ENCODE results near the gene SPR.

The SPR gene

DNA sequence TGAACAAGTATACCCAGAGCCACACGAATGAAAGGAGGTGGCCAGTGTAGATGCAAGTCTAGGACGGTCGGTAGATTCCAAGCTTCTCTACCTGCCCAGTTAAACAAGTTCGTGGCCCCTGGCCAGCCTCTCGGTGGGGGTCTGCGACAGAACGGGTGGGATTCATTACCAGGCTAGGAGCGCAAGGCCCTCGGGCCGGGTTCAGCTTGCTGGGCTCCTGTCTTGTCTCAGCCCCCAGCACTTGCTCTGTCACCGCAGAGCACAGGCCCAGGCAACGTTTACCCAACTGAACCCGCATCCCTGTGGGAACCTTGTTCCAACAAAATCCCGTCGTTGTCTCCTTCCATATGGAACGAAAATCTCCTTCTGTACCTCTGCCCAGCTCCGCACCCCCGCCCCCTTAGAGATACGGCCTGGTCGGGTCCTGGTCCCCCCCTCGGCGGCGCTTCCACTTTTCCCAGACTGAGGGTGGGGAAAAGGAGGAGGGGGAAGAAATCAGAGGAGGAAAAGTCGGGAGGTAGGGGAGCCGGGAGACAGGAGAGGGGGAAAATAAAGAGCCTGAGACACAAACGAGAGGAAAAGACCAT is 28.2 kb downstream of the SPR start:
- DNase-seq (ENCODE audit: low read depth in 2 of 2, low spot score in 1 of 2) = no peak

DNA sequence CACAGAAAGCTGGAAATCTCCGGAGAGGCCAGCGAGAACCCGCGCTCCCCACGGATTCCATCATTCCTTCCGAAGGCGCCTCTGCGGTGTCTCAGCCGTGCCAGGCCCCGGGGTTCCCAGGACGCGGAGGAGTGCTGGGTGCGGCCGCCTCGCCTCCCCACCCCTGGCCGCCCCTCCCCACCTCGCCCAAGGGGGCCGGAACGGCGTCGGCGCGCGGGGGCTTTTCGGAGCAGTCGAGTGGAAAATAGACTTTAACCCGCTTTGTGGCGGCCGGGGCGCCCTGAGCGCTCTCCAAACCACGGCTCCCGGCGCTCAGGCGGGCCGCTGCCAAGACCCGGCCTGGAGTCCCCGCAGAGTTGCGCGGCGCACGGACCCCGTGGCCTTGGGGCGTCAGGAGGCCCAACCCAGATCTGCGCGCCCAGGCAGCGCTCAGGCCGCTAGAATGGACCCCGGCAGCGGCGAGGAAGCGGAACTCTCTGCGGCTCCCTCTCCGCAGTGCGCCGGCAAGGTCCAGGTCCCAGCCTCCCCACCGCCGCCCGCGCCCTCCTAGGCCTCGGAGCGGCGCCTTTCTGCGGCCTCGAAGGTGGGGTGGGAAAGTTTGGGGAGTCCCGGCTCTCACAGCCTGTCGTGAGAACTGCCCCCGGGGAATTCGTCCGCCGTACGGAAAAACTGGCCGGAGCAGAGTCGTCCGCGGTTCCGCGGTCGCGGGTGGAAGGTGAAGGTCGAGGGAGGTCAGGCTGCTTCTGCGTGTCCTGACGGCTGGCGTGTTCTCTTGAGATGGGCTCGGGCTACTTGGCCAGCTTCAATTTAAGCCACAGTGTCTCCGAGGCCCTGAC is 28.9 kb downstream of the SPR start:
- DNase-seq (ENCODE audit: low read depth in 2 of 2, low spot score in 1 of 2) = no peak

DNA sequence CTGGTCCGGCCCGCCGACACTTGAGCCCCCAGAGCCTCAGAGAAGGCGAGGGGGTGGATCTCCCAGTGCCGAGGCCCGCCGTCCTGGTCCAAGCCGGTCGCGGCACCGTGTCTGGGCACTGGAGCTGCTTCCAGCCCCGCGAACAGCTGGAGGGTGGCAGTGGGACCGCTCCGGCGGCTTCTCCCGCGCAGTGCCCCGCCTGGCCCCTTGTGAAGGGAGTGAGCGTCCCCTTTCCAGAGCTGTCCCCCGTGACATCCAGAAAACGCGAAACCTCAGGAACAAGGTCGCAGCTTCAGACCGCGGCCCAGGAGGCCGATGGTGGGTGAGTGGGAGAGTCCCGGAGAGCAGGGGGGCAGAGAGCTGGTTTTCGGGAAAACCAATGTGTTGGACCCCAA is 29.5 kb downstream of the SPR start:
- DNase-seq (ENCODE audit: low read depth in 2 of 2, low spot score in 1 of 2) = no peak

DNA sequence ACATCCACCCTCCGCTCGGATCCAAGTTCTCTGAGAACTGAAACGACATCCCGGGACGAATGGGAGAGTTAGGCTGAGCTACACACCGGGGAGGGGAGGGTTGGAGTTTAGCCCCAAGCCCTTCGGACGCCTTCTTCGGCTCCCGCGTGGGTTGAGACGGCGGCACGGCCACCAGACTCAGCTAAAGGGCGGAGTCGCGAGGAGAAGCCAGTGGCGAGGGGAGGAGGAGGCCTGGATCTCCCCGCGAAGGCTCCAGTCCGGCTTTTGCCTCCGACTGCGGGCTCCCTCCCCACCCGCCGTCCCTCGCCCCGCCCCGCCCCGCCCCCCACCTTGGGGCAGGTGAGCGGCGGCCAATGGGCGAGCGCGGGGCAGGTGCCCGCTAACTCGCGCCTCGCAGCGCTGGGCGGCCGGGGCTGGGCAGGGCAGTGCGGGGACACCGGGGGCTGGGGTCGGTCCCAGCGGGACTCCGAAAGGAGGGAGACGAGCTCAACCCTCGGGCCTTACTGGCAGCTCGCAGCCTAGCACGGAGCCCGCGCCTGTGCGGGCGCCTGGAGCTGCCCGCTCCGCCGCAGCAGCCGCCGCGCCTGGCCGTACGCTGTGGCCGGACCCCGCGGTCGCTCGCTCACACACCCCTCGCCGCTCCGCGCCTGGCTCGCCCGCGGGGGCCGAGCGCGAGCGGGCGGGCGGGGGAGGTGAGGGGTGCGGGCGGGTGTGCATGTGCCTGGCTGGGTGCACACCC is 30.1 kb downstream of the SPR start, which contains the start of gene EMX1:
Gene EMX1 (plus strand): TSS at position 382 of the 739 bp plus-strand sequence. CDS start 334 bp downstream, at position 716.
- DNase-seq (ENCODE audit: low read depth in 2 of 2, low spot score in 1 of 2) = no peak

DNA sequence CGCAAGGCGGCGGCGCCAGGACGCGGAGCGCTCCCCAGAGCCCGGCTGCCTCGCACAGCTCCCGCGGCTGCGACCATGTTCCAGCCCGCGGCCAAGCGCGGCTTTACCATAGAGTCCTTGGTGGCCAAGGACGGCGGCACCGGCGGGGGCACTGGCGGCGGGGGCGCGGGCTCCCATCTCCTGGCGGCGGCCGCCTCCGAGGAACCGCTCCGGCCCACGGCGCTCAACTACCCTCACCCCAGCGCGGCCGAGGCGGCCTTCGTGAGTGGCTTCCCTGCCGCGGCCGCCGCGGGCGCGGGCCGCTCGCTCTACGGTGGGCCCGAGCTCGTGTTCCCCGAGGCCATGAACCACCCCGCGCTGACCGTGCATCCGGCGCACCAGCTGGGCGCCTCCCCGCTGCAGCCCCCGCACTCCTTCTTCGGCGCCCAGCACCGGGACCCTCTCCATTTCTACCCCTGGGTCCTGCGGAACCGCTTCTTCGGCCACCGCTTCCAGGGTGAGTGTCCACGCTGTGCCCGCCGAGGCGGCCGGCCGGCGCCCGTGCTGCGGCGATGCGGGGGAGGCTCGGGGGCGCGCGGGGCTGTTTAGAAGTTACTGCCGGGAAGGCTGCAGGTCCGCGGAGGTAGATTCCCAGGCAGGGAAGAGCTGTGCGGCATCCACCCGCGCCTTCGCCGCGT is 30.8 kb downstream of the SPR start:
- no peak for DNase-seq (ENCODE audit: low read depth in 2 of 2, low spot score in 1 of 2)

DNA sequence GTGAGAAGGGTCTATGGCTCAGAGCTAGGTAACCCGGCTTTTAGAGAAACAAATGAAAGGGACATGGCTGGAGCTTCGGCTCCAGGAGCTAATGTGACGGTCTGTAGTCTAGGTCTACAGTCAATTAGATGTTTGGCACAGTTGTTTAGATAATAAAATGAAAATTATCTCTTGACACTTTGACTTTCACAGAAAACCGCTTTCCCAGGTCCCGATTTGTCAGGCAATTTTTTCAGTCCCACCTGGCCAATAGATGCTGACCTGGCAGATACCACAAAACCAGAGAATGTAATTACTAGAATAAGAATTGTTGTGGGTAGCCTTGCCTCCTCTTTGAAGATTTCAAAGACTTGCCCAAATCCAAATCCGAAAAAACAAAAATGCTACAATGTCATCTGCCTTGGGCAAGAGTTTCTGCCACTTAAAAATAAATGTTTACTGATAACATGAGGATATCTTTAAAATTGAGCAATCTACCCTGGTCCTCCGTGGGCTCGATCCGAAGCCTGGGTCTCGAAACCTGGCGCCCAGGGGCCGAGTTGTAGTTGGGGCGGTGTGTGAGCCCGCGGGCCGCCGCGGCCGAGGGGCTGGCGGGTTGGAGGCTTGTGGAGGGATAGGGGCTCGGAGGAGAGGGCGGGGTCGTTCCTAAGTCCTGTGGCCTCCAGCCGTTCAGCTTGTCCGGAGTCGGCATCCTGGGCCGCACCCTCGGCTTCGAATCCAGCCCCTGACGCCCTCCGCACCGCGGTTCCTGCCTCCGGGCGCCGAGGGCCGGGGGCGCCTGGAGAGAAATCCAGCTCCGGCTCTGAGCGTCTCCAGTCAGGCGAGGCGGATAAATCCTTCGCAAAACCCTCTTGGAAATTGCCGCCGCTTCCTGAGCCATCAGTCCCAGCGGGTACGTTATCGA is 32.5 kb downstream of the SPR start:
- DNase-seq (ENCODE audit: low read depth in 2 of 2, low spot score in 1 of 2) = no peak

DNA sequence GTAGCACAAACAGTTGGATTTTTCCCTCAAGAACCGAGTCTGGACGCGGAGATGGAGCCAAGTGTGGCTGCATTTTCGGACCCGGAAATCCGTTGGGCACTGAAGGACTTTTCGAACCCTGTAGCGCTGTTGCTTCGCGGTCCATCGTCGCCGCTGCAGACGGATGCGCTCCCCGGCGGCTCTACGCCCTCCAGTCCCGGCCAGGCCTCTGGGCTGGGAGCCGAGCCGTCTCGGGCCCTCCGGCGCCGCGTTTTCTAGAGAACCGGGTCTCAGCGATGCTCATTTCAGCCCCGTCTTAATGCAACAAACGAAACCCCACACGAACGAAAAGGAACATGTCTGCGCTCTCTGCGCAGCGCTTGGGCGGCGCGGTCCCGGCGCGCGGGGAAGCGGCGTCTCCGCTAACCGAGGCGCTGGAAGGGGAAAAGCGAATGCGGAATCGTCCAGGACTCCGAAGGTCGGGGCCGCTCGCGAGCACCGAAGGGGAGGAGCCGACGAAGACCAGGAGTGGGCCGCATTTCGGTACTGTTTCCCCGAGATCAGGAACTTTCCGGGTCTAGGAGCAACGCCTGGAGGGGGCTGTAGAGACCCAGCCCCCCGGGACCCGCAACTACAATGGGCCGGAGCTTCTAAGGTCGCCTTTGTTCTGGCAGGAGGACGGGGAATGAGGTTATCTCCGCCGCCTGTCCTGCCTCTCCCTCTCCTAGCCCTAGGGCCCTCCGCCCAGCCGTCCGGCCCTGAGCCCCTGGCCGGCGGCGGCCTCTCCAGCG is 33.3 kb downstream of the SPR start:
- no peak for DNase-seq (ENCODE audit: low read depth in 2 of 2, low spot score in 1 of 2)

DNA sequence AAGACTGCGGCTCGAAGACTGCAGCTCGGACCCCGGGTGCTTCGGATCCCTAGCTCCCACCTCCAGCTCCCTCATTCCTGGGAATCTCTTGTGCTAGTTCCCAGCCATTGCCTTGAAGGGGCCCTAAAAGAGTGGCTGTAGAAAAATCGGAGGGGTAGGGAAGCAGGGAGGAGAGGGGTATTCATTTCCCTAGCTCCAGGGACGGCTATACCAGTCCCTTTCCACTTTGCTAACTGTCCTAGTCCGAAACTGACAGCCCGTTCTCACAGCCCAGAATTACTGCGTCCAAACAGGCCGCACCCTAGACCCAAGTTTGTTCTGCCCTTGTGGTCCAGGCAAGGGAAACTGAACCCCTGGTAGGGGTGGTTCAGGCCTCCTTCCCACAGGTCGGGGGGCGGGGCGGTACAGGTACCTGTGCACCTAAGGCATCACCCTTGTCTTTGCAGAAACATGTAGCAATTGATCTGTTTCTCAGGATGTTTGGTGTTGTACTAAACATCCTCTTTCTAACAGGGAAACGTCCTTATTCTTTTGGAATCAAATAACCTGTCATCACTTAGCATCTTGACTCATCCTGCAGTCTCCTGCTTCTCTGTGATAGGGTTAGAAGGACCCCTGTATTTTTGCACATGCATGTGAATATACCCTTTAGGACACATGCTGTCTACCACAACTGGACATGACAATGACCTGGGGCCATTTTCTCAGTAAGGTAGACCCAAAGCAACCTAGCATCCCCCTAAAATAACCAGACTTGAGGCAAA is 34.1 kb downstream of the SPR start:
- no peak for DNase-seq (ENCODE audit: low read depth in 2 of 2, low spot score in 1 of 2)

DNA sequence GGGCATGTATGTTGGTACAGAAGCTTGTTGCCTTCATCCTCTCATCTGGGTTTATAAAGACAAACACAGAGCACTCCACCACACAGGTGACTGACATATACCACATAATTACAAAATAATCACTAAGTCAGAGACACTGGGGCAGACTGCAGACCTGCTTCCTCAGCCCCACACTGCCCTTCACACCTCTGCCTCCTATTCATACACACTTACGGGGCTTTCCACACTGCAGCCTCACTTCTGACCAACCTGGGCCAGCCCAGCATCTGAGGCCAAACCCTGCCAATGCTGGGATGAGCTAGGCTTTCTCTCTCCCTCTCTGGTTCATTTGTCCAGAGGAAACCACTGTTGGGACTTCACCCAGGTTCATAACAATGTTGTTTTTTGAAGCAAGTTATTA is 34.6 kb downstream of the SPR start:
- DNase-seq (ENCODE audit: low read depth in 2 of 2, low spot score in 1 of 2) = no peak

DNA sequence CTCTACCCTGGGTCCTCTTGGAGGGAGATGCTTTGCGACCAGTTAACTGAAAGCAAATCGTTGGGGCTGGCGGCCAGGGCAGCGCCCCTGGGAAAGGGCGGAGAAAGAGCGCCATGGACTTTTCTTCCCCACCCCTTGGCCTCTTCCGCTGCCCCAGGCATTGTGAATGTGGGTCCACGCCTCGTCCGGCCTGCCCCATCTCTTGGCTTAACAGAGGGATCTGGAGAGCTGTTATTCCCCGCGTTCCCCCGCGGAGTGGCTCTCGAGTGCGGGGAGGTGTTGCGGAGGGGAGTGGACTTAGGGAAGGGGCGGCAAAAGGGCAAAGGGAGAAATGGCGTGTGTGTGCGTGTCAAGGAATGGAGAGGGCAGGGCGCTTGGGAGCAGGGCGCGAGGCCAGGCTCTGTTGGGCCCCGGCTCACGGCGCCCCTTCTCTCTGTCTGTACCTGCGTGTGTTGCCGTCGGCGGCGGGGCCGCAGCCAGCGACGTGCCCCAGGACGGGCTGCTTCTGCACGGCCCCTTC is 36.7 kb downstream of the SPR start:
- no peak for DNase-seq (ENCODE audit: low read depth in 2 of 2, low spot score in 1 of 2)

DNA sequence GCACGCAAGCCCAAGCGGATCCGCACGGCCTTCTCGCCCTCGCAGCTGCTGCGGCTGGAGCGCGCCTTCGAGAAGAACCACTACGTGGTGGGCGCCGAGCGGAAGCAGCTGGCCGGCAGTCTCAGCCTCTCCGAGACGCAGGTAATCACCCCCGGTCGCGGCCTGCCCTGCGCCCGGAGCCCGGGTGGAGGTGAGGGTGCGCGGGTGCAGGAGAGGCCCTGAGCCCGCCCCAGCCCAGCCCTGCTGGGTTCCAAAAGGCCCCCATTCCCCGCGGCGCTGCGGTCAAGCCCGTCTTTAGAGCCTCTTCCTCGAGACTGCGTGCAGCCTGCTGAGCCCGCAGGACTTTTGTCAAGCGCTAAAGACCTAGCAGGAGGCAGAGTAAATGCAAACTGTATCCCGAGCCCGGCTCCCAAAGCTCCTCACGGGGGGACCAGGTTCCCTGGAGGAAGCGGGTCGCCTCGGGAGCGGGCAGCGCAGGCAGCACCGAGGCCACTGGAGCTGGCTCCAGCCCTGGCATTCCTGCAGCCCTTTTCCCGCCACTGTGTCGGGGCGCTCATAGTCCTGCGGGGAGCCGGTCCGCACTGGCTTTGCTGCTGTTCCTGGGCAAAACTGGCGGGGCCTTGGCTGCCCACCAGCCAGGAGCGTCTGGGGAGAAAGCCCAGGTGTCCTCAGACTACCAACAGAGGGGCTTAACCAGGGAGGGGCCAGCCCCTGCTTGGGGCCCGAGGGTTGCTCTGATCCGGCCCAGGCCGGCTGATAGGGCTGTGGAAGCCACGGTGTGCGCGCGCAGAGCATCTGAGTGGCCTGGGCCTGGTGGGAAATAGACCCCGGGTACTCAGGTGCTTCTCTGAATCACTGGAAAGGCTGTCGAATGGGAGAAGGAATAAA is 37.4 kb downstream of the SPR start:
- DNase-seq (ENCODE audit: low read depth in 2 of 2, low spot score in 1 of 2) = no peak

DNA sequence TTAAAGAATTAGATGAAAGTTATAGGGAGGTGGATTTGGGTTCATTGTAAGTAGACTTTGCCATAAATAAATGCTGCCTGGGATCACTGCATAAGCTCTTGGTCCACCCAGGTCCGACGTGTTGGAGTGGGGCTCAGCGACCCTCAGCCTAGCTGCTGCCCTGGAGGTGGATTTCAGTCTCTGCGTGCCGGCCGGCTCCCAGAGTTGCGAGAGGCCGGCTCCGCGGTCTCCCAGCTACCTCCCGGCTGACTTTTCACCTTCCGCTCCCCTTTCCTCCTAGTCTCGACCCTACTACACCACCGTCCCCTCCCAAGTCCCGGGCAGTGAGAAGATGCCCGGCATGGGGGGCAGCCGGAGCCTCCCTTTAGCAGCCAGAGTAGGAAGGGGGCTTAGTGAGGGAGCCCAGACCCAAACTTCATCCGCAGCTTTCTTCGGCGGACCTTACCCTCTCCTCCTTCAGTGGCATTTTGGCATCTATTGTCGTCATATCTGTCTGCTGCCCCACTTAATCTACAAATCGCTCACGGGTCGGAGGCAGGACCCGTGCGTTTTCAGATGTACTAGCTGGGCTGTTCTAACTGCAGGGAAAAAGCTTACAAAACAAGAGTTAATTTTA is 38.2 kb downstream of the SPR start:
- DNase-seq (ENCODE audit: low read depth in 2 of 2, low spot score in 1 of 2) = no peak

DNA sequence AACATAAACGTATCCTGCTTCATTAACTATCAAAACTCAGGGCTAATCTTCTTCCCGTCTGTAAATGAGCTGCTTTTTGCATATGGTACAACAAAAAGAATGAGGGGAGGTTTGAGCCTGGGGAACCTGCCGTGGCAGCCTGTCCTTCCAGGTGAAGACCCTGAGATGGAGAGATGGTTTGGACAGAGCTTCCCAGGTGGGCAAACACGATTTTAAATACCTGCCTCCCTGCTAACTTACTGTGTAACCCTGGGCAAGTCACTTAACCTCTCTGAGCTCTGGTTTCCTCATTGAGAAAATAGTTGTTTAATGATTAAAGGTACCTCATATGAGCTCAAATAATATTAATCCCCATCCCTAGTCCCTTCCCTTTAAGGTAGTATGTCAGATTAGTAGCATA is 39.2 kb downstream of the SPR start:
- no peak for DNase-seq (ENCODE audit: low read depth in 2 of 2, low spot score in 1 of 2)

DNA sequence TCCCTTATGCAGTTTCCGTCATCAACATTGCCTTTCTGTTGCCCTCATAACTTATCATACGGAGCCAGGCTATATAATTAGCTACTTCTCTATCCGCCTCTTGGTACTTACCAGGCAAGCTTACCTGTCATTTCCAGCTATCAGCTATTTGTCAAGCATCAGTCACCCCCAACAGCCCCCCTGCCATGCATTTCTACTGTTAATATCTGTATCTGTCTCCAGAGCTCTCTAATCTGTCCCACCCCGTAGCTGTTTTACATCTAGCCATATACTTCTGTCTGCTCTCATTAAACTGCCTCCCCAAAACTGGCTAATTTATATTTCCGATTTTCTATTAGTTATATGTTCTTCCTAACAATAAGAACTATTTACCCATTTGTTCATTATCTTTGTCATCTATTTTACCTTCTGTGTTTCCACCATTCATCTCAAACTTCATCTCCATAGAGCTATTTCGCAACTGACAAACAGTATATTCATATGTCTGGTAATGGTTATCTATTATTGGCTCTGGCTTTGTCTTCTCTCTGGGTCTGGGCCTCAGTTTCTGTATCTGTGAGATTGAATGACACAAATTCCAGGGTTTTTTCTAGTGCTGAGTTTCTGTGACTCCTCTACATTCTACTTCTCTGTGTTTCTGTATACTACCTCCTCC is 39.7 kb downstream of the SPR start:
- DNase-seq (ENCODE audit: low read depth in 2 of 2, low spot score in 1 of 2) = no peak

DNA sequence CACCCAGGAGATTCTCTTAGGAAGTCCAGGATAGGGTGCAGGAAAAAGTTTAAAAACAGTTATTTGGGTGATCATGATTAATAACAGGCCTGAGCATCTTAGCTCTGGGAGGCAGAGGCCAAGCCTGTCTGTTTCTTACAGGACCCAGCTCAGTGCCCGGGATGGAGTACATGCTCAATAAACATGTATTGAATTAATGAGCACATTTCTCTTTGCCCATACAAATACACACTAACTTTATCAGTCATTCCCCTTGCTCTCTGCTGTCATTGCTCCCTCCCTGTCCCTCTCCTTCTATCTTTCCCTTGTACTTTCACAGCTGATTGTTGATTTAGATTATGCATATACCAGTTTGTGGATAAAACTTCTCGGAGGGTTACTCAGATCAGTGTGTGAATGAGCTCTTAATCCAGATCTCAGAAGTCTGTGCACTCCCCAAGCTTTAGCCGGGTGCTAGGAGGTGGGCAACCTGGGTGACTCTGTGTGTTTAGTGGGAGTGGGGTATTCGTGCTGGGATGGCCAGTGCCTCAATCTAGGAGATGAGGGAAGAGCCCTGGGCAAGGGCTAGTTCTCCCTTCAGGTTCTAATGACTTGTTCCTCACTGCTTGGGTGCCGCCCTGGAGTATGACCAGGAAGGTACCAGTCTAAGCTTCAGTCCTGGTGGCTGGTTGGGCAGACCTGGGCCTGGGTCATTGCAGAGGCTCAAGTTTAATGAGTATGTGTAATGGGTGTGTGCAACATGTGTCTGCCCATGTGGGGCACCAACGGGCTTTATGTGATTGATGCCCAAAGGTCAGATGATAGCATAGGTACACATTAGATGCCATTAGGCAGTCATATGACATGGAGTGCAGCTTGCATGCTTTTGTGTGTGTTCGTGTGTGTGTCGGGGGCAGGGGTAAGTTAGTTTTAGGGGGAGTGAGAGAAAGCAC is 40.7 kb downstream of the SPR start:
- DNase-seq (ENCODE audit: low read depth in 2 of 2, low spot score in 1 of 2) = no peak

DNA sequence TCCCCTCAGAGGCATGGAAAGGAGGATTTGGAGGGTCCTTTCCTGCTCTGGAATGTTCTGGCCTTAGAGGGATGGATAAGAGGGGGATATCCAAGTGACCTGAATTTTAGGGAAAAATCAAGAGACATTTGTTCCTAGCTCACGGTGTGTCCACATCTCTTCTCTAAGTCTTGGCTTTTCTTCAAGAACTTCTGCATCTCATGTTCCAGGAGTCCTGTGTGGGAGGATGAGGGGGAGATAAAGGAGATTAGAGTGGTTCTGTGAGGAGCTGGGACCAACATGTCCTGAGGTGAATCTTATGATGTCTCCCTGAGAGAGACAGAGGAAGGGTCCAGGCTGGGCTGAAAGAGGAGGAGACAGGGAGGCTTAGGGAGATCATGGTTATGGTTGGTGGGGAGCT is 41.8 kb downstream of the SPR start:
- no peak for DNase-seq (ENCODE audit: low read depth in 2 of 2, low spot score in 1 of 2)

Measured in stimulated activated CD8-positive, alpha-beta memory T cell treated with anti-CD3 and anti-CD28 coated beads, Interleukin-4, amount 100 ng/mL, for 1 hour (primary cell).